ENCODE measurements around the gene SLC12A7.
A peak's percentile ranks its signal among the peaks of the same experiment; 100 is the strongest.

Gene SLC12A7

DNA sequence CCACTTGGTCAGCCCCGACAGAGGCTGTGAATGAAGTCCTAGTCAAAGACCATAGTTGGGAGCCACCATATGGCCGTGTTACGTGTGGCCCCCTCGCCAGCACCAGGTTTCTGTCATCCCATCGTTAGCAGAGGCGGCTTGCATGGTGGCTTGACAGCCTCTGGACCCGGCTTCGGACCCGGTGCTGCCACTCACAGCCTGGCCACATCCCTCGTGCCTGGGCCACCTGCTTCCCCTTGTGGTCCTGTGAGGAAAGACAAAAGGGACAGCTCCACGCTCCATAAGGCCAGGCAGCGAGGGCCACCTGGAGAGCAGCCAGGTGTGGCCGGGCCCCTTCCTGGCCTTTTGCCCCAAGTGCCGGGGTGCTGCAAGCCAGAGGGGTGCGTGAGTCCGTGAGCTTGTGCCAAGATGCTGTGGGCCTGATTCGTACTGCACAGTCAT is 97.1 kb downstream of the SLC12A7 start:
- no peak for DNase-seq

GRCh38 chr5:1014346-1014745 is 97.5 kb downstream of the SLC12A7 start:
- DNase-seq: no peak

DNA sequence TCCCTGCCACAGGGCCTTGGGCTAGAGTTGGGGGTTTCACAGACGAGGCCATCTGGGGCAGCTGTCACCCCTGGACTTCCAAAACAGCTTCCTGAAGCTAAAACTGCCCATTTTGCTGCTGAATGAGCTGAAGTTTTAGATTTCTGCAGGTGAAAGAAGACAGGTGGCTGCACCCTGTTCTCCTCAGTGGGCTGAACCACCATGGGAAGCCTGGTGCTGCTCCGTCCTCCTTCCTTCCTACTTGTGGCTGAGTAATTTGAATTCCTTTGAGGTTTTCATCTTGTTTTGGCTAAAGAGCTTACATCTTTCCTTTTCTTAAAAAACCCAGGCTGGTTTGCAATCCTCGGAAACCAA is 97.9 kb downstream of the SLC12A7 start:
- DNase-seq: no peak

DNA sequence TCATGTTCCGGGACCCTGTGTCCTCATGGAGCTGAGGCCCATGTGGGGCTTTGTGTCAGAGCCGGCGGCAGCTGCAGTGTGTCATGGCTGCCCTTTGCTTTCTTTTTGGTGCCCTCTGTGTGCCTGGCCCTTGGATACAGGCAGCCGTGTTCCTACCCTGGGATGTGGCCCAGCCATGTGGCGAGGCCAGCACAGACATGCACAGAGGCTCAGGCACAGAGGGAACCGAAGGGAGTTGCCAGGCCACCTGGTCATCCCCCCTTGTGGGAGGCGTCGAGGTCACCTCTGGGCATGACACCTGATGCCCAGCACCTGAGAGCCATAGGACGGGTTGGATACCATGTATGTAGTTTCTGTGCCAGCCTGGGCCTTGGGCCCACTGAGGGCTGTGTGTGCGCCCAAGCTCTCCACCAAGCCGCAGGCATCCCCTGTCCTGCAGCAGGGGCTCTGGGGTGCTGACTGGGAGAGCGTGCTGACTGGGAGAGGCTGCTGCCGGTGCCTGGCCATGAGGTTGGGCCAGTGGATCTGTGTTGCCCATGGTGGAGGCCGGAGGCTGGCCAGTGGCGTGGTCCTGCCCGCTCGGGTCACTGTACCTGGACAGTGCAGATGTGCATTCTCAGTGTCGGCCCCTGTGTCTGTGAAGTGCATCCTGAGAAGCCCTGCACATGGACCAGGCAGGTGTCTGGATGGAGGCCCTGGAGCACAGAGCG is 98.5 kb downstream of the SLC12A7 start:
- no peak for DNase-seq

- no peak for DNase-seq
These were observed 99.0 kb downstream of the SLC12A7 start for GRCh38 chr5:1012900-1013237.

DNA sequence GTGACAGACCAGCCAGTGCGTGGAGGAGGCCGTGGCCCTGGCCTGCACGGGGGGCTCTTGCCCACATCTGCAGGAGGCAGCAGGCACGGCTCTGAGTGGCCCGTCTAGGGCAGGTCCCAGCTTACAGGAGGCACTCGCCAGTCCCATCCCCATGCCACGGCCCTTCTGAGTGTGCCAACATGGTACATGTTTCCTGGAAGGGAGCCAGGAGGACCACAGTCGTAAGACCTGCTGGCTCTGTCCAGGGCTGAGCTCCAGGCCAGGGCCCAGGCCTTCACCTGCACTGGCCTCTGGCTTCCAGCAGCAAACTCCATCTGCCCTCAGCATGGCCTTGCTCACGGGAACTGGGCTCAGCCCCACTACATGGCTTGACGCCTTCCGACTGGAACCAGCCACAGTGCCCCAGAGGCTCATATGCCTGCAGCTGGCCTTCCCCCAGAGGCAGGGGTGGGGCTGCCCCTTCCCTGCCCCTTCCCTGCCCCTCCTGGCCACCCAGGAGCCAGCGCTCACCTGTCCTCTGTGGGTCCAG is 99.5 kb downstream of the SLC12A7 start:
- no peak for DNase-seq

DNA sequence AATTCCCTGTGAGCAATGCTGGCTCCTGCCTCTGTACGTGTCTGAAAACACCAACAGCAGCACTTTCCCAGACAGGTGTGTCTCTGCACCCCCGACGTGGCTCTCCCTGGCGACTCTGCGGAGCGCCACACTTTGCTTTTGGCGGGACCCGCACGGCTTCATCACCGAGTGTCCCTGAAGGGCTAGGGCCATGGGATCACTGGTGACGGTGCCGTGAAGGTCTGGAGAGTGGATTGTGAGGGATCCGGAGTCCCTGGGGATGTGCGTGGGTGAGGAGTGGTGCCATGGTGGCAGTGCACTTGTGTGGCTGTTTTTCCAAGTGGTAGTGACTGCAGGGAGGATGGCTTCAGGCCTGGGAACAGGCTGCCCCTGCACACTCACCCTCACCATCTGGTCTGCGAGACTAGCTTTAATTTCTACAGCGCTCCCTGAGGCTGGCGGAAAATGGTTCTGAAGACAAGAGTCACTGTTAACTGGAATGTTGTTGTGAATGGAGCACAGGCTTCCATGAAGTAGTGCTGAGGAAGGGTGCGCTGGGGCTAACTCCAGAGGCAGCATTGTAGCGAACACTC is 100.0 kb downstream of the SLC12A7 start:
- no peak for DNase-seq

DNA sequence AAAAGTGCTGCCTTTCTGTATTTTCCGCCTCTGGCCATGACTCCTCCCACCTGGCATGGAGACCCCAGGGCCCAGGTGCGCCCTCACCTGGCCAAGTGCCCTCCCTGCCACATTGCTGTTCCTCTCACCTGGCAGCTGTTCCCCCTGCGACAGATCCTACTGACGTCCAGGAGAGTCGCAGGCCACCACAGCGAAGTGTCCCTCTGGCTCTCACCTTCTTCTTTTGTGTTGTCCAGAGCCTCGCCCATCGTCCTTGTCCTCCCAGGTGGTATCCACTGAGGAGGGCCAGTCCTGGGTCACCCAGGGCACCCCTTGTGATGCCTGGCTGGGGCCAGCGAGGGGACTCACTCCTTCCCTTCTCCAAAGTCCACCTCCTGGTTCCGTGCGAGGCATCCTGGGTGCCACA is 100.6 kb downstream of the SLC12A7 start:
- DNase-seq: peak; percentile 84

GRCh38 chr5:1010641-1011046 is 101.2 kb downstream of the SLC12A7 start:
- peak; percentile 73 for DNase-seq

DNA sequence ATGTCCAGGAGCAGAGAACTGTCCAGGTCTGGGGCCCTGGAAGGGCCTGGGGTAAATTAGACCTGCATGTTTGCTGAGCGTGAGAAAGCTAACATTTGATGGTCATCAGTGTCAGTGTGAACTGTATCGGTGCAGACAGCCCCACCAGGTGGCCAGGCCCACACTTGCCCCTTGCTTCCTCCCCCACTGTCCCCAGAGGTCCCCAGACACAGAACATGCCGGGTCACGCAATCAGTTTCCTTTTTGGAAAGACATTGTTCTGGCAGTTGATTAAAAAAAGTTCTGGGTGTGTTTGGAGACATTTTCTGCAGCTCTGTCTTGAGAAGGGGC is 101.7 kb downstream of the SLC12A7 start:
- DNase-seq: no peak

- no peak for DNase-seq
These were observed 102.3 kb downstream of the SLC12A7 start for GRCh38 chr5:1009359-1010180.

DNA sequence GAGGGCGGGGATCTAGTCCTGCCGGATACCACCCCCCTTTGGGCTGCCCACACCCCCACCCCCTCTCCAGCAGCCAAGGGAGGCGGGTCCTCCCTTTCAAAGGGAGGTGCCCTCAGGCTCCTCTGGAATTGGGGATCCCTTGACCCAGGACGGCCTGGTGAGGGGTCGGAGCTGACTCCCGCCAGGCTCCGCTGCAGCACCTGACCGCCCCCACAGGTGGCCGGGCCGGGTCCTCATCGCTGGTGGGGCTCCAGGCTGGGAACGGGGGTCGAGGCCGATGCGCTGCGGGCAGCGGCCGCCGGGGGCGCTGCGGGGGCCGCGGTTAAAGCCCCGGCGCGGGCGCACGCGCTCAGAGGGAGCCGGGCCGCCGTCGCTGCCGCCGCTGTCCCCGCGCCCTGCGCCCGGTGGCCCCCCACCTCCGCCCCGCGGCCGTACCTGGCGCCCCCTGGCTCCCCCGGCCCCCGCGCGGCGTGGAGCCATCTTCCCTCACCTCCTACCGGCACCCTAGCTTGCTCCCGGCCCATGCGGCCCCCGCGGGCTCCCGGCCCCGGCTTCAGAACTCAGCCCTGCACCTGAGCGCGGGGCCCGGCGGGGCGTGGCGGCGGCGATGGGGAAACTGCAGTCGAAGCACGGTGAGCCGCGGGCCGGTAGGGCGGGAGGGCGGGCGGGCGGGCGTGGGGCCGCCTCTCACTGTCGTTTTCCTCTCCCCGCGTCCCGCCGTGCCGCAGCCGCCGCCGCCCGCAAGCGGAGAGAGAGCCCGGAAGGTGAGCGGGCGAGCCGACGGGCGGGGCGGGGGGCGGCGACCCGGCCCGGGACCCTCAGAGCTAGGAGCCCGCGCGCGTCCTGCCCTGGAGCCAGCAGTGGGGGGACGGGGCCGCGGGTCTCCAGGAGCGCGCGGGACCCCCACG is 103.2 kb downstream of the SLC12A7 start, which contains the start of gene NKD2:
NKD2 (plus strand) TSS at position 352 of the 908 bp plus-strand sequence; CDS start at position 608, 256 bp downstream.
- peak; percentile 72 for DNase-seq

DNA sequence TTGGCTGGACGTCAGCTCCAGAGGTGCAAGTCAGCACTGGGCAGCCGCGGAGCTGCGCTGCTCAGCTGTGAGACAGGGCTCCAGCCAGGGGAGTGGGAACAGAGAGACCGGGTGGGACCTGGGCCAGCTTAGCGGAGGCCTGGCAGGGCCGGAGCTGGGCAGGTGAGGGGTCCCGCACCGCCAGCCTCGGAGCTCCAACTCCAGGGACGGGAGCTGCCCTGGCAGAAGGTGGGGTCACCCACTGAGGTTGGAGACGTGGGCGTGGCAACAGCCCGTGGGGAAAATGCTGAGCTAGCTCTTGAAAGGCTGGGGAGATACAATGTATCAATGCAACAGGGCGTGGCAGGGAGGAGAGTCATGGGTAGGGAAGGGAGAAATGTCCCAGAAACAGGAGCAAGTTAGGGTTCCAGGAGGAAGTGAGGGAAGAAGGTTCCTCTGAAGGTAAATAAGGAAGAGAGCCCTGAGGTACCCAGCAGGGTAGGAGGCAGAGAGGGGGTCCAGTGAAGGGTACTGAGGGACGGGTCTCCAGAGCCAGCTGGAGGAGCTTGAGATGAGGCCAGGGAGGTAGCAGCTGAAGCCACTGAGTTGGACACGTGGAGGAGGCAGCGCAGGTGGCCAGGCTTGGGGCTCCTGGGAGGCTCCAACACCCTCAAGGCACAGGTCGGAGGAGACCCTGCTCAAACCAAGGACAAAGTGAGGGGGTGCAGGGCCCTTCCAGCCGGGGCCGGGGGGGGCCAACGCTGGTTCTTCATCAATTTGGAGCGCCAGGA is 104.0 kb downstream of the SLC12A7 start:
- DNase-seq: no peak

DNA sequence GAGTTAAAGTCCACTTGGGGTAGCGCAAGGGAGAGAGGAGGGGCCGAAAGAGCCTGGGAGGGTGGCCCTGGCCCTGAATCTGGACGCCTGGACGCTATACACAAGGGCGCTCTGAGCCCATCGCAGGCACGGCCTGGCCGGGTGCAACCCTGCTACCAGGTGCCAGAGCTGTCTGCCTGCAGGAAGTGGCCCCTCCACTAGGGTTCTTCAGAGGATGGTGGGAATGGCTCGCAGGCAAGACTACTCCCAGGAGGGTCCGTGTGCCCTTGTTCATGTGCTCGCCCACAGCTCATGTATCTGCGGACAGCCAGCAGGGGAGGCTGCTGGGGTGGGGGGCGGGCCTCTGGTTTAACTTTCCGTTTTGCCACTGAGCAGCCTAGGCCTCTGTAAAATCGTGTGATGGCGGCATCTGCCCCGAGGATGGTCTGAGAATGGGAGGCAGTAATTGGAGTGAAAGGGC is 104.6 kb downstream of the SLC12A7 start:
- no peak for DNase-seq

DNA sequence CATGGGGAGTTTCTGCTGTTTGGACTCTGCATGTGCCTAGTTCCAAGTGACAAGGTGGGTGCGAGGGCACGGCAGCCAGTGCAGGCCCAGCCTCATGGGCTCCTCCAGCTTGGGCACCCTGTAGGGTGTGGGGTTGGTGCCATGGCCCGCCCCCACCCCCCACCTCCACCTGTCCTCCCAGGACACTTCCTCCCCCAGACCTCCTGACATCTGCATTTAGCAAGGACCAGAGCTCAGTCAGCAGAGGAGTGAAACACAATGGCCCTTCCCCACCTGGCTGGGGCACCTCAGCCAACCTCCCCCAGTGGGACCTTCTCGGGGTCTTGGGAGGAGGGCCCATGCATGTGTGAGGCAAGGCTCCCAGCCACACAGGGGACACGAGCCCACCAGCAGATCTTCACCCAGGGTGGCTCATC is 105.2 kb downstream of the SLC12A7 start:
- DNase-seq: no peak

- DNase-seq: no peak
These were observed 105.8 kb downstream of the SLC12A7 start for GRCh38 chr5:1005904-1006655.

- no peak for DNase-seq
These were observed 106.5 kb downstream of the SLC12A7 start for GRCh38 chr5:1005249-1005851.

DNA sequence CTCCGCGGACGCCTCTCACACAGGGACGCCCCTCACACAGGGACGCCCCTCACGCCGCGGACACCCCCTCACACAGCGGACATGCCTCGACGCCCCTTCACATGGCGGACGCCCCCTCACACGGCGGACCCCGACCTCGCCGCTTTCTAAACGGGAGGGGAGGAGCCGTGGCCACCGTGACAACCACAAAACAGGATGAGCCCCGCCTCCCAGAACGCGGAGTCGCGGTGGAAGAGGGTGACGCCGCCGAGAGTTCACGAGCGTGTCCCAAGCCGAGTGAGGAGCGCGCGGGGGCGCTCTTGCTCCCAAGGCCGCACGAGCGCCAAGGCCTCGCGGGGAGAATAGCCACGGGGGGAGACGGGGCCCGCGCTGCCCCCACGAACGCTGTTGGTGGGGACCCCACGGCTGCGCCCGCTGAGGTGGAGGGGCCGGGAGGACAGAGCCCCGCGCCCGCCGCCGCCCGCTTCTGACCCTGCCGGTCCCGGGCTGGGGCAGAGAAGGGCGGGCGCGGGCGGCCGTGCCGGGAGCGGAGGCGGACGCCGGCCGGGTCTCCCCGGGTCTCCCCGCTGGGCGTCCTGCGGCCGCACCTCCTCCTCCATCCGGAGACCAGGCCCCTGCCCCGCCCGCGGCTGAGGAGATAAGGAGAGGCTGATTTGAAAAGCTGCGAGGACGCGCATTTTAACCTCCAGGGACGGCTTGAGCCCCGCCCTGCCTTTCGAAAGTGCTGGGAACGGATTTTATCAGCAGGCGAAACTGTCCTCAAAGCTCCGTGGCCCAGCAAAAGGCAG is 107.2 kb downstream of the SLC12A7 start:
- DNase-seq: no peak

GRCh38 chr5:1003296-1003937 is 108.4 kb downstream of the SLC12A7 start:
- peak; percentile 96 for DNase-seq
